ENCODE data around the gene PROCR.
"Not testable (repeated sequence)": the region's sequence is repeated elsewhere in the genome, so short reads cannot be mapped to it uniquely, and the experiment has no call there.

The PROCR gene

DNA sequence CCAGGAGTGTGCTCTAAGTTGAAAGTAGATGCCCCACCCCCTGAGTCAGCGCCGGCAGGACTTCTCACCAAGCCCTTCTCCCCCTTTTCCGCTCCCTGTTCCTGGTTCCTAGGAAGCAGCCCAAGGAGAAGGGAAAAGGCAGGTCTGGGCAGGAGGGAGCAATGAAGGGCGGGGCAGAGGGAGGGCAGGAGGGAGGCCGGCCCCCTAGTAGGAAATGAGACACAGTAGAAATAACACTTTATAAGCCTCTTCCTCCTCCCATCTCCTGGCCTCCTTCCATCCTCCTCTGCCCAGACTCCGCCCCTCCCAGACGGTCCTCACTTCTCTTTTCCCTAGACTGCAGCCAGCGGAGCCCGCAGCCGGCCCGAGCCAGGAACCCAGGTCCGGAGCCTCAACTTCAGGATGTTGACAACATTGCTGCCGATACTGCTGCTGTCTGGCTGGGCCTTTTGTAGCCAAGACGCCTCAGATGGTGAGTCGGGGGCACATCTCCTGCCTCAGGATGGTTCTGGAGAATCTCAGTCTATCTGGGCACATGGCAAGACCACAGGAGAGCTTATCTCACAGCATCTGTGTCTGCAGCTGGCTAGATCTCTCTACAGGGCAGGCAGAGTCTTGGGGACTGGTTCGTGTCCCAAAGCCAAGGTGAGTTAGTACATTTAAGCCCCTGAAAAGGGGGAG, at the start of gene PROCR:
Gene PROCR, plus strand, starts transcription at position 320 of the 681 bp plus-strand sequence. Its CDS starts 83 bp downstream, at position 403.
- FAIRE-seq = peak; percentile 98

DNA sequence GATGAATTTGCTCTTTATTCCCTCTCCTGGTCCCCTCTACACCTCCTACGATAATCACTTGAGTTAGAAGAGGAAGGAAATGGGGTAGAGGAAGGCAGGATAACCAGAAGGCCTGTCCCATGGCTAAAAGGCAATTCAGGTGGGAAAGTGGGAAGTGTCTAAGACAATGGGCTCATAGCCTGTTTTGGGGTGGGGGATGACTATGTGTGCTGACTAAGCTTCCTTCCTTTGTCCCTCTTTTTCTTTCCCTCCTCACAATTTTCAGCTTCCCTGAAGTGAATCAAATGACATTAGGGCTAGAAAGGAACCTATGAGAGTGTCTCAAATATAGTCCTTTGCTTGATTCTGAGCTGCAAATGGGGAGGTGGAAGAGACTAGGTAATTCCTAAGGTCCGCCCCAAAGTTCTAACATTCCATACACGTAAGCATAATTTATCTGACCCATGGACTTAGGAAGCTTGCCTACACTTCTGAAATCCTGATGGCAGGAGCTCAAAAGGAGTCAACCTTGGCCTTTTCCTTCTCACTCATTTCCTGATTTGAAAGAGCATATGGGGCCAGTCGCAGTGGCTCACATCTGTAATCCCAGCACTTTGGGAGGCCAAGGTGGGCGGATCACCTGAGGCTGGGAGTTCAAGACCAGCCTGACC, 49.0 kb upstream of the PROCR start:
- no peak for FAIRE-seq

DNA sequence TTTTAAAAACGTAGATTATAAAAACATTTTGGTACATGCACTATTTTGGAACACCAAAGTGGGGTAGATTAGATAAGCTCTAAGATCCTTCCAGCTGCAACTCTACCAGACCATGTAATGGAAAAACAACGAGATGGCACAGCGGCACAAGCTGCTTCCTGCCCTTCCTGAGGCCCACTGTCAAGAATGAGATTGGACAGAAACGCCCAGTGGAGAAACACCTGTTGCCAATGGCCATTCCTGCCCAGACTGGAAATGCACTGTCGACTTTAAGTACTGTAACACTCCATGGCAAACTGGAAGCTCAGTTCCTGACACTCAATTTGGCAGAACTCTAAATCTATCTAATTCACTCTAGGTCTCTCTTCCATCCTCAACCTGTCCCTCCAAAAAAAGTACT, 46.1 kb upstream of the PROCR start:
- no peak for FAIRE-seq

GRCh38 chr20:35129647-35130069, 42.2 kb upstream of the PROCR start:
- no peak for FAIRE-seq

- FAIRE-seq = no peak
Observed at GRCh38 chr20:35131934-35132333, 39.9 kb upstream of the PROCR start.

- no peak for FAIRE-seq
Observed at GRCh38 chr20:35133031-35133430, 38.8 kb upstream of the PROCR start.

GRCh38 chr20:35133735-35134134, 38.1 kb upstream of the PROCR start:
- FAIRE-seq = no peak

GRCh38 chr20:35134472-35134871, 37.4 kb upstream of the PROCR start:
- FAIRE-seq = no peak

DNA sequence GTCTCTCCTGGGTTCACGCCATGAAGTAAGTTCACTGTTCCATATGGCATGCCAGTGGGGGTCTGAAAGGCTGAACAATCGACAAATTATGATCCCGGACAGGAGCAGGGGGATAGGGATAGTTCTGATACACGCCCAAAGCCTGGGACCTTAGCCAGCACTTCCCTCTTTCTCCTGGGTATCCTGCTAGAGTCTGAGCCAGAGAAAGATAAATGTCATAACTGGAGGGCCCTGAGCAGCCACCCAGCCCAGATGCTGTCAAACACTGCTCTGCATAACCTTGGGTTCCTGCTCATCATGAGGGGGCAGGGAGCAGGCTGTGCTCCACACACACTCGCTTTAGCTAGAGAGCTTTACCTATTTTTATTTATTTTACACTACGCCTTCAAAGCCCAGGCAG, 37.0 kb upstream of the PROCR start:
- no peak for FAIRE-seq

- FAIRE-seq = no peak
Observed at GRCh38 chr20:35135867-35136586, 35.8 kb upstream of the PROCR start.

- no peak for FAIRE-seq
Observed at GRCh38 chr20:35144694-35145093, 27.2 kb upstream of the PROCR start.

DNA sequence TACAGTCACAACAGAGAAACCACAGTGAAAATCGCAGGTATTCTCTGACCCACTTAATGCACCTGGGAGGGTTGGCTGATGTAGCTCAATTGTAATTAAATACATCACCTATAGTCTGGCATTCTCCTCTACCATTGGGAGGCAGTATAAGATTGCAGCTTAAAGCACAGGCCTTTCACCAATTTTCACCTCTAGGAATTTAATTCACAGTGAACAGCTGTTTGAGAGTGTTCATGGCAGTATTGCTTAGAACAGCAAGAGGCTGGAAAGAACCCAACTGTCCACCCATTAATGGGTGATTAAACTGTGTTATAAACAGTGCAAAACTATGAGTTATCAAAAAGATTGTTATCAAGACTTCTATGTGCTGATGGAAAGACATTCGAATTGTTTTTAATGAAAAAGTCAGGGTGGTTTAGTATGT, 26.7 kb upstream of the PROCR start:
- peak; percentile 81 for FAIRE-seq

DNA sequence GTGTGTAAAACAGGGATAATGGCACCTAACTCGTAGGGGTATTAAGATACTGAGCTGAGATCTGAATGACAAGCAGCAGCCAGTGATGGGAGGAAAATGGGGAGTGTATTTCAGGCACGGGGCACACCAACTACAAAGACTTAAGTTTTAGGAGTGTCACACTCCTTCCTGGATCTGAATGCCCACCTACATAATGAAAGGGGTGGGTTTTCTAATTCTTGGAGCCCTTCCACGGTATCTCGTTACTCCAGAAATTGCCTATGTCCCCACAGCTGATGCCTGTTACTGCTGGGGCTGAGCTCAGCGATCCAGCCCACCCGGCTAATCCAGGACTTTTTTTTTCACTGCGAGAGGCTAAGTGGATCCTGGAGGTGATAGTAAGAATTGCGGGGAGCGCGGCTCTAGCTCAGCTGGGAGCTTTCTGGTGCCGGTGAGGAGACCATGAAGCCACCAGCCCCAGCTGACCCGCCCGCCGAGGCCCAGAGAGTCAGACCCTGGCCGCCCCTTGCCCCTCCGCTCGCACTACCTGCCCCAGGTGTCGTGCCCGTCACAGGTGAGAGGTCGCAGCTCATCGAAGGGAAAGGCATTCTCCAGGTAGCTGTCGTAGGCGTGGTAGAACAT, 25.5 kb upstream of the PROCR start:
- peak; percentile 21 for FAIRE-seq

DNA sequence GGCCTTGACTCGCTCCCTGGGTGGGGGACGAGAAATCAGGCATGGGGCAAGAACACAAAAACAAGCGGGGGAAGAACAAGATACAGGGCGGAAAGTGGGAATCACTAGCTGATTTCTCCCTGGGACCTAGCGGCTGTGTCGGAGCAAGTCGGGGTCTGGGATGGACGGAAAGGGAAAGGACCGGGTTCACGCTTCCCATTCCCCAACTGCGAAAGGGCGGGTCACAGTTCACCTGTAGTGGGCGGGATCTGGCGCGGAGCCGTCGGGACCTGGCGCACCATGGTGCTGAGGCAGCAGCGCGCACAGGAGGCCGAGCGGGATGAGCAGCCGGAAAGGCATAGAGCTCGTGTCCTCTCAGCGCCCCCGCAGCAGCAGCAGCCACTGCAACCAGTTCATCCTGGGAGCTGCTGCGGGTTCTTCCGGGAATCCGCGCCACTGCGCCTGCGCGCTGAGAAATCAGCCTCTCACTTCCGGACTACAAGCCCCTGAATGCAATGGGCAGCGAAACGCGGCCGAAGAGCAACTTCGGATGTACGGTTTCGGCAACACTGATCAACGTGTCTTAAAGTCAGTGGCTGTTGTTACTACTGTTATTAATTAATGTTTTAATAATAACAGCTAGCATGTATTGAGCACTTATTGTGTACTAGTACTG, 24.8 kb upstream of the PROCR start, which contains the start of gene EDEM2:
Gene EDEM2, minus strand, starts transcription at position 417 of the 655 bp plus-strand sequence. Its CDS starts 78 bp downstream, at position 339.
- FAIRE-seq = no peak

GRCh38 chr20:35147575-35148071, 24.2 kb upstream of the PROCR start:
- FAIRE-seq = peak; percentile 97

DNA sequence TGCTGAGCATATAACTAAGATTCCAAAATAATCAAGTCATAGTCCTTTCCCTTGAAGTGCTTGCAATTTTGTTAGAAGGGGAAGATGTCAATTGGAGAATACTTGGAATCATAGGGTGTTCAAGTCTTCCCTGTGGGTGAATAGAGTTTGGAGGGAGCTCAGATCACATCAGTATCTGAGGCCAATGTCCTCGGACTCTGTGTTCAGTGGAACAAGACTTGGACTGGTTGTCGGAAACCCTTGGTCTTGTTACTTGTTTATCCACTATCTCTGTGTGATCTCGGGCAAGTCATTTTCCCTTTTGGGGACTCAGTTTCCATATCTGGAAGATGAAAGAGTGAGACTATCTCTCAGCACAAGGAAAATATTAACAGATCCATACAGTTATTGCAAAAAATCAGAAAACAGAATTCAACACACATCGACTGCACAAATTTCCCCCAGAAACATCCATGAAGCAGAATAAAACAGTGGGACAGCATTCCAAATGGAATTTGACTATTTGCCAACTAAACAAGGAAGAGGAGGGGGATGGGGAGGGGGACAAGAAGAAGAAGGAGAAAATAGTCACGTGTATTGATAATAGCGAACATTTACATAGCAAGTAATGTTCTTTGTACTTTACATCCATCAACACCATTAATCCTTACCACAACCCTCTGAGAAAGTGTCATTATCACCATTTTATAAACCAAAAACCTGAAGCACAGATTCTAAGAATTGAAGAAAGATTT, 20.9 kb upstream of the PROCR start:
- FAIRE-seq = no peak

- no peak for FAIRE-seq
Observed at GRCh38 chr20:35151736-35152135, 20.1 kb upstream of the PROCR start.

GRCh38 chr20:35155936-35156335, 15.9 kb upstream of the PROCR start:
- FAIRE-seq = no peak

GRCh38 chr20:35156978-35157377, 14.9 kb upstream of the PROCR start:
- no peak for FAIRE-seq

DNA sequence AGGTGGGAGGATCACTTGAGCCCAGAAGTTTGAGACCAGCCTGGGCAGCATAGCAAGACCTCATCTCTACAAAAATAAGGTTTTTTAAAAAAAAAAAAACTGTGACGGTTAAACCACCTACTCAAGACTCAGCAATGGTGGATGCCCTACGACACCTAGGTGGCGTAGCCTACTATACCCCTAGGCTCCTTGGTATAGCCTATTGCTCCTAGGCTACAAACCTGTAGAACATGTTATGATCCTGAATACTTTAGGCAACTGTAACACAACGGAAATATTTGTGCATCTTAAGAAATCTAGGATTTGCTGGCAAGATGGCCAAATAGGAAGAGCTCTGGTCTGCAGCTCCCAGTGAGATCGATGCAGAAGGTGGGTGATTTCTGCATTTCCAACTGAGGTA, 11.5 kb upstream of the PROCR start:
- FAIRE-seq = not testable (repeated sequence)

DNA sequence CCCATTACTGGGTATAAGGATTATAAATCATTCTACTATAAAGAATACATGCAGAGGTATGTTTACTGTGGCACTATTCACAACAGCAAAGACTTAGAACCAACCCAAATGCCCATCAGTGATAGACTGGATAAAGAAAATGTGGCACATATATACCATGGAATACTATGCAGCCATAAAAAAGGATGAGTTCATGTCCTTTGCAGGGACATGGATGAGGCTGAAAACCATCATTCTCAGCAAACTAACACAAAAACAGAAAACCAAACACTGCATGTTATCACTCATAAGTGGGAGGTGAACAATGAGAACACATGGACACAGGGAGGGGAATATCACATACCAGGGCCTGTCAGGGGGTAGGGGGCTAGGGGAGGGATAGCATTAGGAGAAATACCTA, 7.3 kb upstream of the PROCR start:
- FAIRE-seq = not testable (repeated sequence)
